GM18519 (cell line): ENCODE data around the gene NOTCH1.
"Not testable (repeated sequence)": the region's sequence is repeated elsewhere in the genome, so short reads cannot be mapped to it uniquely, and the experiment has no call there.

Experiments used
- ATAC-seq: cut with Tn5 transposase; IDR thresholded peaks from one replicate; pipeline ENCODE4 v1.9.1; 2021; ENCODE audit warnings: mild to moderate bottlenecking, moderate library complexity; ENCODE audit not compliant: unreplicated experiment, low FRiP score

The NOTCH1 gene

GRCh38 chr9:136579650-136580219 is 33.9 kb upstream of the NOTCH1 start:
- ATAC-seq, result not testable (repeated sequence)

GRCh38 chr9:136578915-136579649 is 33.2 kb upstream of the NOTCH1 start:
- no peak for ATAC-seq

- ATAC-seq, result no peak
Measured at GRCh38 chr9:136578626-136578914, 32.7 kb upstream of the NOTCH1 start.

- ATAC-seq, result no peak
Measured at GRCh38 chr9:136577941-136578625, 32.2 kb upstream of the NOTCH1 start.

GRCh38 chr9:136576269-136576626 is 30.4 kb upstream of the NOTCH1 start:
- ATAC-seq, result no peak

- no peak for ATAC-seq
Measured at GRCh38 chr9:136575626-136576268, 29.9 kb upstream of the NOTCH1 start.

GRCh38 chr9:136574606-136575005 is 28.8 kb upstream of the NOTCH1 start:
- not testable (repeated sequence) for ATAC-seq

GRCh38 chr9:136572828-136573625 is 27.2 kb upstream of the NOTCH1 start:
- ATAC-seq, result no peak

GRCh38 chr9:136572003-136572827 is 26.4 kb upstream of the NOTCH1 start:
- no peak for ATAC-seq

- ATAC-seq, result no peak
Measured at GRCh38 chr9:136571531-136571930, 25.7 kb upstream of the NOTCH1 start.

GRCh38 chr9:136570916-136571315 is 25.1 kb upstream of the NOTCH1 start:
- no peak for ATAC-seq

GRCh38 chr9:136570191-136570845 is 24.5 kb upstream of the NOTCH1 start:
- ATAC-seq, result no peak

- no peak for ATAC-seq
Measured at GRCh38 chr9:136569526-136570148, 23.8 kb upstream of the NOTCH1 start.

- no peak for ATAC-seq
Measured at GRCh38 chr9:136568288-136569081, 22.6 kb upstream of the NOTCH1 start.

GRCh38 chr9:136567651-136568287 is 21.9 kb upstream of the NOTCH1 start:
- no peak for ATAC-seq

GRCh38 chr9:136566901-136567300 is 21.1 kb upstream of the NOTCH1 start:
- ATAC-seq, result no peak

GRCh38 chr9:136566553-136566895 is 20.7 kb upstream of the NOTCH1 start:
- ATAC-seq, result no peak
